ENCODE data around the gene ROR2.

ROR2 gene

DNA sequence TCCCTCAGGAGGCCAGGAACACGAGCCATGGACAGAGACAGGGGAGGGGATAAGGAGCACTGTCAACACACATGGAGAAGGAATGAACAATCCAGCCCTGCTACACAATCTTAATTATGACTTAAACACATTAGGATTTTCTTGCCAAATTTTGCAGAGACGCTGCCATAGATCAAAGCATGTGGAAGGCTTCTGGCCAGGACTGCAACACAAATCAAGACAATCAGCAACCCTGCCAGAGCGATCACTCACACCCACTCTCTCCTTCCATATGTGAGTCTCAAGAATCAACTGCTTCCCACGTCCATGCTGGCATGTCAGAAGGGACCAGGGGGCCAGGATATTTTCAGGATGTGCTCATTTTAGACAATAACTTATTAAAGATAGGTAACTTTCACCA is 85.6 kb downstream of the ROR2 start:
- no peak for DNase-seq

GRCh38 chr9:91863469-91863868 is 86.6 kb downstream of the ROR2 start:
- no peak for DNase-seq

- no peak for DNase-seq
These were observed 91.6 kb downstream of the ROR2 start for GRCh38 chr9:91858213-91859030.

GRCh38 chr9:91857291-91858212 is 92.5 kb downstream of the ROR2 start:
- DNase-seq: no peak

DNA sequence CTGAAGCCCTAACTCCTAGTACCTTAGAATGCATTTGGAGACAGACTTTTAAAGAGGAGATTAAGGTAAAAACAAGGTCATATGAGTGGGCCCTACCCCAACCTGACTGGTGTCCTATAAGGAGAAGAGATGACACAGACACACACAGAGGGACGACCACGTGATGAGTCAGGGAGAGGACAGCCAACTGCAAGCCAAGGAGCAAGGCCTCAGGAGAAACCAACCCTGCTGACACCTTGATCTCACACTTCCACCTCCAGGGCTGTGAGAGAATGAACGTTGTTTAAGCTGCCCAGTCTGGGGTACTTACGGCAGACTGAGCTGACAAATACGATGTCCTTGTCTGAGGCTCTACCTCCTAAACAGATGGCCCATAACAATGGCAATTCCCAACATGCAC is 93.6 kb downstream of the ROR2 start:
- no peak for DNase-seq

DNA sequence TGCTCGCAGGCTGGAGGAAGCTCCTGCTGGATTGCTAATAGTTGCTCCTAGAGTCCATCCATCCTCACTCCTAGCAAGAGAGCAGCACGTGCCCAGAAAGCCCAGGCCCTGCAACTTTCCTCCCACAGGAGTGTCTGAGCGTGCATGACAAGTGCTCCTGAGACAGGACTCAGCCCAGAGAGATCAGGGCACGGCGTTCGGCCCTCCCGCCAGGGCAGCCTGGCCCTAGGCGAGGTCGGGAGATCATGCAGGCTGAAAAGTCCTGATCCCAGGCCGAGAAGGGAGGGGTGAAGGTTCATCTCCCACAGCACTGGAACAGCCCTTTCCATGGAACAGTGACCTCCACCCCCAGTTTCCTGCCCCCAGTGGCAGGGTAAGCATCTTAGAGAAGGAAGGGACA is 94.8 kb downstream of the ROR2 start:
- DNase-seq: no peak

DNA sequence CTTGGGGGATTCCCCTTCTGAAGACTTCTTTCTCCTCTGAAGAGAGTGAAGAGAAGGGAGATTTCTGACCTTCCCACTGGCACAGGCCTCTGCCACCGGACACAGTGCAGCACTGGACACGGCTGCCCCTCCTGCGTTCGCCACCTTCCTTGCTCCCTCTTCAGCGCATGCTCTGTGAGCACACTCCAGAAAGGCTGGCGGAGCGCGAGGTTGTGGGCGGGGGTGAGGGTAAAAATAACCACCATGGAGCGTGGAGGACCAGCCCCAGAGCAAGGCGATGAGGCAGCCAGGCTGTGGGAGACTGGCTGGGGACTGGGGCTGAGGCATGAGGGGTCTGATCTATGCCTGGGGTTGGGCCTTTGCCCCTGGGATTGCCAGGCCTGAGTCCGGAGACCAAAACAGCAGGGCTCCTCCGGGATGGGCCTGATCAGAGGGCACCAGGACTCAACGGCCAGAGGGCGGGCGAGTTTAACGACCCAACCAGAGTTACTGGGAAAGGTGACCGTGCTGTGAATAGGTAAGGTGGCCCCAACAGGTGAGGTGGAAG is 97.2 kb downstream of the ROR2 start:
- DNase-seq: no peak

DNA sequence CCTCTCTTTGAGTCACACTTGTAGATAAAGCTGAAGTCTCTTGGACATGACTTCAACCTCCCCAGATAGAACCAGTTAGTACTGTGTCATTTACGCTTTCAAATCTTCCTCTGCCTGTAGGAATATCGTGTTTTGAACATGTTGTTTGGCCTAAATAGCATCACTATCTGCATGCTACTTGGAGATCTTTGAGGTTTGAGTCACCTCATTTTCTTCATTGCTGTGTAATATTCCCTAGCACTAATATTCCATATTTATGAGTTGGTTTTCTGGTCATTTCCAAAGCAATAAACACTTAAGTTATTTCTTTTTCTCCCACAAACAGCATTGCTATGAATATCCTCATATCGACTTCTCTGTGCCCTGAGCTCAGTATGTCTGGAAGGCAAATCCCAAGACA is 100.3 kb downstream of the ROR2 start:
- no peak for DNase-seq

DNA sequence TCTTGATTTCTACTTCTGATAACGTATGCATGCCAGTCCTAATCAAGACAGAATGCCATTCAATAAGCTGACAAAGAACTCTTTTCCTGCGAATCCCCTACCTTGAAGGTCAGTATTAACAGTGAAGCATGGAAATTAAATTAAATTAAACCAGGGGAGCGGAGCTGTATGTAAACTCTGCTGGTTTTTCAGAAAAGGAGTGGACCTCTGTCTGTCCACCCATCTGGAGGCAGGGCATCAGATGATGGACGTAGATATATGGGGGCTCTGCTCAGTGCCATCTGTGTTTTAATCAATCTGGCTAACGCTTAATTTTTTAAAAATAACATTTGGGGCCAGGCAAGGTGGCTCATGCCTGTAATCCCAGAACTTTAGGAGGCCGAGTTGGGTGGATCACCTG is 101.9 kb downstream of the ROR2 start:
- no peak for DNase-seq

GRCh38 chr9:91847581-91848091 is 102.4 kb downstream of the ROR2 start:
- DNase-seq: no peak

GRCh38 chr9:91845879-91846278 is 104.1 kb downstream of the ROR2 start:
- DNase-seq: no peak

GRCh38 chr9:91844701-91845291 is 105.2 kb downstream of the ROR2 start:
- DNase-seq: no peak

GRCh38 chr9:91844190-91844589 is 105.8 kb downstream of the ROR2 start:
- DNase-seq: no peak

GRCh38 chr9:91843623-91844148 is 106.3 kb downstream of the ROR2 start:
- DNase-seq: no peak

DNA sequence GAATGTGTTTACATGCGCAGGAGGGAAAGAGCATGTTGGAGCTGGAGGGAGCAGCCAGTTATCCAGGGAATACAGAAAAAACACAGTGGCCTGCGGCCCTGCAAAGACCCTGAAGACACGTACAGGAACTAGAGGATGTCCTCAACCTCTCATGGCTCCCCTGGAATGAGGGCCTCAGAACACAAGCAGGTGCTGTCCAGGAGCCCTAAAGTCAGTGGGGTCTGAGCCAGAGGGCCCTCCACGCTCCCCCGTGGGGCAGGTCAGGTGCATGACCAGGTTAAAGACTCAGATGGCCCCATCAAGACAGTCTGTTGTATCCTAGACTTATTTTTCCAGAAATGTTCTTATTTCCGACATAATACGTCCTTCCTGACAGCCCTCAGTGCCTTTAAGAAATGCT is 106.9 kb downstream of the ROR2 start:
- no peak for DNase-seq

- no peak for DNase-seq
These were observed 107.5 kb downstream of the ROR2 start for GRCh38 chr9:91842358-91843049.

- DNase-seq: no peak
These were observed 108.4 kb downstream of the ROR2 start for GRCh38 chr9:91841591-91841990.

DNA sequence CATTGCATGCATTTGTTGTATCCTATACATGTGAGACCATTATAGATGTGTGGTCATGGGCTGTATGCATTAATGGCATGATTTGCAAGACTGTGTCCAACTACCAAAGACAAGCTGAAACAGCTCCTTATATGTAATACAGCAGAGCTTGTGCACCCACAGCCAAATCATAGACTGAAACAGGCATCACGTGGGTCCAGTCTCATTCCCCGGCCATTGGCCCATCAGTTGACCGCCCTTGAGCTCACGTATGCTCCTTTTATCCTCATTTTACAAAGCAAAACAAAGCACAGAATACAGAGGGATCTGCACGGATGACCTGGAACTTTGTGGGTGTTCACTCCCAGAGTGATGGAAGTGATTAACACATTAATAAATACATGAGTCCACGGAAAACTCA is 109.1 kb downstream of the ROR2 start:
- DNase-seq: no peak

DNA sequence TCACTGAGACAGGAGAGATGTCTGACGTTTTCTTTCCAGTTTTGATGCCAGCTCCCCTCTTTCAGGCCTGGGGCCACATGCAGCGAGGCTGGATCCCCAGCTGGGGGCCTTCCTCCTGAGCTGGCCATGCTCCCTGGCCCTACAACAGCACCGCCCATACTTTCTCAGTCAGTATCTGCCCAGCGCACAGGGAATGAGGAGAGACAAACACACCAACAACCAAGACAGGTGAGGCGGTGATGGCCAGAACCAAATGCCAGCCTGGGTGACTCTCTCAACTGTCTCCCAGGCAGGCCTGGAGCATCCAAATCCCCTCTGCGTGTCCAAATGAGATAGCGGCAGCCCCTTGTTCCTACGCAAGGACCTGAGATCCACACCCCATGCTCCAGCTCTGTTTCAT is 109.6 kb downstream of the ROR2 start:
- no peak for DNase-seq

- DNase-seq: no peak
These were observed 110.0 kb downstream of the ROR2 start for GRCh38 chr9:91839926-91840465.

DNA sequence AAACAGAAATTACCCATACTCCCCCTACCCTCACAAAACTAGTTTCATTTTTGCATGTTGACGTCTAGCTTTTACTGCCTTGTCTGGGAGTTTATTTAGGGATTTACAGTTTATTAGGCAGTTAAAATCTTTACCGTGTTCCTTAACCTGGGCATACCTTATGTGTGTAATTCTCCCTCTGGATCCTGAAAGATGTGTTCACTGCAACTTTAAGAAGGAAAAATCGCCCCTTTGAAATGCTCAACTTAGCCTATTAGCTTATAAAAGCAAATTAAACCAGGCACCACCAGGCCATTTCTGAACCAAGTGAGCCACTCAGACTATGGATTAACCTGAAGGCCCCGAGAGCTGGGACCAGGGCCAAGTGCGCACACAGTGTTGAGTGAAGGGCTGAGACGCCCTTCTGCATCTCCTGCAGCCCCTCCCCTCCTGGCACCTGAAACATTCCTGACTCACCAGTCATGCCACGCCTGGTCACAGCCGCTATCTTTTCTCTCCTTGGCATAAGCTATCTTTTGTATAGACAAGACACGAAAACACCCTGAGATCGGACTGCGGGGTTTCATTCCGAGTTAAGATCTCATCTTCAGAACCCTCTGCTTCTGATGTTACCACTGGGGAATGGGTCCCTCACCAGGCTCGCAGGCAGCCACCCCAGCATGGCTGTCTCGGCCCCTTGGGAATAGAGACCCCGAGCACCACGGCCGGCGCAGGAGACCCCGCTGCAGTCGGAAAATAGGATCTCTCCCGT is 111.9 kb downstream of the ROR2 start:
- DNase-seq: no peak

All from activated CD4-positive, alpha-beta T cell treated with anti-CD3 and anti-CD28 coated beads, Interleukin-2, amount 50 U/mL, for 1 hour (primary cell).